ENCODE results near the gene MALRD1.
A peak's percentile ranks its signal among the peaks of the same experiment; 100 is the strongest.

Gene MALRD1

GRCh38 chr10:19408924-19409323, 360.3 kb downstream of the MALRD1 start:
- DNase-seq: no peak

- no peak for DNase-seq
These were observed 362.5 kb downstream of the MALRD1 start for GRCh38 chr10:19411119-19411518.

GRCh38 chr10:19412531-19412930, 363.9 kb downstream of the MALRD1 start:
- peak; percentile 16 to 41 for DNase-seq

- DNase-seq: no peak
These were observed 367.6 kb downstream of the MALRD1 start for GRCh38 chr10:19416164-19416563.

GRCh38 chr10:19417740-19418139, 369.1 kb downstream of the MALRD1 start:
- DNase-seq: no peak

GRCh38 chr10:19421674-19422073, 373.1 kb downstream of the MALRD1 start:
- no peak for DNase-seq

GRCh38 chr10:19426034-19426433, 377.4 kb downstream of the MALRD1 start:
- DNase-seq: no peak

- no peak for DNase-seq
These were observed 383.2 kb downstream of the MALRD1 start for GRCh38 chr10:19431622-19432351.

GRCh38 chr10:19449860-19450259, 401.3 kb downstream of the MALRD1 start:
- DNase-seq: no peak

- no peak for DNase-seq
These were observed 402.8 kb downstream of the MALRD1 start for GRCh38 chr10:19451356-19451755.

GRCh38 chr10:19451937-19452336, 403.3 kb downstream of the MALRD1 start:
- no peak for DNase-seq

- no peak for DNase-seq
These were observed 405.4 kb downstream of the MALRD1 start for GRCh38 chr10:19453967-19454366.

- DNase-seq: no peak
These were observed 413.0 kb downstream of the MALRD1 start for GRCh38 chr10:19461588-19461987.

- DNase-seq: no peak
These were observed 418.1 kb downstream of the MALRD1 start for GRCh38 chr10:19466709-19467108.

GRCh38 chr10:19468413-19468812, 419.8 kb downstream of the MALRD1 start:
- DNase-seq: no peak

- DNase-seq: no peak
These were observed 420.9 kb downstream of the MALRD1 start for GRCh38 chr10:19469521-19469920.

- no peak for DNase-seq
These were observed 431.3 kb downstream of the MALRD1 start for GRCh38 chr10:19479854-19480253.

- no peak for DNase-seq
These were observed 431.8 kb downstream of the MALRD1 start for GRCh38 chr10:19480353-19480752.

- no peak for DNase-seq
These were observed 434.8 kb downstream of the MALRD1 start for GRCh38 chr10:19483421-19483820.

GRCh38 chr10:19488592-19489280, 440.1 kb downstream of the MALRD1 start:
- peak in 1 of 2 donors; percentile 3 for DNase-seq

GRCh38 chr10:19491166-19491565, 442.6 kb downstream of the MALRD1 start:
- peak in 1 of 2 donors; percentile 5 for DNase-seq

GRCh38 chr10:19493917-19494316, 445.3 kb downstream of the MALRD1 start:
- DNase-seq: no peak

- DNase-seq: no peak
These were observed 448.4 kb downstream of the MALRD1 start for GRCh38 chr10:19497026-19497425.

All from inflammatory macrophage (primary cell).